NCI-H1930 (cell line): Measurements from ENCODE around the gene PPHLN1.

Experiments used
- DNase-seq, 2 experiments: peaks; one replicate each; lab custom pipeline; 2025; lab: John Stamatoyannopoulos, UW

Gene PPHLN1

DNA sequence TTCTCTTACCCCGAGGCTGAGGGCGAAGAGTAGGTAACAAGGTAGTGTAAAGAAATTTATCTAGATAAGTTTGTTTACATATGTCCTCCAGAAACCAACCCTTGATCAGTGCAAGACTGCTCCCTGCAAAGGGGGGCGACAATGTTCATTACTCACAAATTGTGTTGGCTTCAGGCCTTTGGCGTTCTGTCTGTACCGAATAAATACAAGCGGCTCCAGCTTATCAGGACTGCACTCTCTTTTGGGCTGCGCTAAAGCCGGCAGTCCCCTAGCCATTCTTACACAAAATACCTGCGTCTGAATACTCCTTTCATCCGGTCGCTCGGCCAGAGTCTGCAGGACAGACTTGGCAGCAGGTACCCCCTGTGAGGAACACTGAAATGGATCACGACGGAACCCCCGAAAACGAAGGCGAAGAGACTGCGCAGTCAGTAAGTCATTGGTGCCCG lies 116.4 kb downstream of the PPHLN1 start:
- DNase-seq: no peak

GRCh38 chr12:42442888-42443287 lies 116.9 kb downstream of the PPHLN1 start:
- DNase-seq: no peak

- DNase-seq: no peak
Observed at GRCh38 chr12:42444192-42444943, 118.4 kb downstream of the PPHLN1 start.

GRCh38 chr12:42445891-42446290 lies 119.9 kb downstream of the PPHLN1 start:
- no peak for DNase-seq

GRCh38 chr12:42446761-42447160 lies 120.8 kb downstream of the PPHLN1 start:
- DNase-seq: no peak

- no peak for DNase-seq
Observed at GRCh38 chr12:42447371-42447786, 121.4 kb downstream of the PPHLN1 start.

DNA sequence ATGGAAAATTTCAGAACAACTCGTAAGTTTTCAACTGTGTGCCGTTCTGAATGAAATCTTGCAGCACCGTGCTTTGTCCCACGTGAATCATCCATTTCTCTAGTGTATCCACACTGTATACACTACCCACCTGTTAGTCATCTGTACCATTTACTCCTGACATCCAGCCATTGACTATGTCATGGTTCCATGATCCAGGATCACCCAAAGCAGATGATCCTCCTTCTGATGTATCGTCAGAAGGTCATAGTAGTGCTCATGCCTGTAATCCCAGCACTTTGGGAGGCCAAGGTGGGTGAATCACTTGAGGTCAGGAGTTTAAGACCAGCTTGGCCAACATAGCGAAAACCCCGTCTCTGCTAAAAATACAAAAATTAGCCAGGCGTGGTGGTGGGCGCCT lies 122.9 kb downstream of the PPHLN1 start:
- no peak for DNase-seq

DNA sequence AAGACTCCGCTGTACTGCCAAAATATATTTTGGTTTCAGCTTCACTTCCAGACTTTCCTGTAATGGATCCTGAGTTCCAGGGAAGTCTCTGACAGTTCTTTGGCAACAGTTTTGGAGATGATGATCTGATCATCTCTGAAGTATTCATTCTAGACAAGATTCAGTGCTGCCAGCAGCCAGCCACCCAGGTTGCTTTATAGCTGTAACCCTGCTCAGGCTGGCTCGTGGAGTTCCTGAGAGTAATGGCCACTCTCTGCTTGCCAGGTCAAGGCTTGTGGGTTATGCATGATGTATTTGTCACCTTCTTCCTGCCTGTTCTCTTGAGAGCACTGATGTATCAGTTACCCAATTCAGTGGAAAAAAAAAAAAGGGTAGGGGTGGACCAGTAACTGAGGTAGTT lies 124.3 kb downstream of the PPHLN1 start:
- DNase-seq: no peak

- no peak for DNase-seq
Observed at GRCh38 chr12:42458575-42458974, 132.6 kb downstream of the PPHLN1 start.

DNA sequence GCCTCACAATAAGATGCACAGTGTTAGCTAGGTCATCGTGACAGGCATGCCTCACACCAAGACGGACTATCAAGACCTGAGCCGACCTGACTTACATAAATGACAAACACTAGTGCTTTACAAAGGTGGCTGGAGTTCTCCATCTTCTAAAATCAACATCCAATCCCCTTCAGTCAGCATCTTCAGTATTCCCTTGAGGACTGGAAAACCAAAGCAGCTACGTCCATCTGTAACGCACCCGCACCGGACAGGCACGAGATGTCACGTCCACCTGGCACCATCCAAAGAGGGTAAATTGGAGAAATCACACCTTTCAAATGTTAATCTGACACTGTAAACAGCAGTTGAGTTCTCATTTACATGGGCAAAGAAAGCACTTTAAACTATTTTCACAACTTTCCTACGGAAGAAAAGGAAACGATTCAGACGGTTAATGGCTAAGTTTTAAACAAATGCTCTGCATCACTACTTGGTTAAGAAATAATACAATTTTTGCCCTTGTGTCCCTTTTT lies 133.4 kb downstream of the PPHLN1 start:
- no peak for DNase-seq

GRCh38 chr12:42462486-42462885 lies 136.5 kb downstream of the PPHLN1 start:
- no peak for DNase-seq

DNA sequence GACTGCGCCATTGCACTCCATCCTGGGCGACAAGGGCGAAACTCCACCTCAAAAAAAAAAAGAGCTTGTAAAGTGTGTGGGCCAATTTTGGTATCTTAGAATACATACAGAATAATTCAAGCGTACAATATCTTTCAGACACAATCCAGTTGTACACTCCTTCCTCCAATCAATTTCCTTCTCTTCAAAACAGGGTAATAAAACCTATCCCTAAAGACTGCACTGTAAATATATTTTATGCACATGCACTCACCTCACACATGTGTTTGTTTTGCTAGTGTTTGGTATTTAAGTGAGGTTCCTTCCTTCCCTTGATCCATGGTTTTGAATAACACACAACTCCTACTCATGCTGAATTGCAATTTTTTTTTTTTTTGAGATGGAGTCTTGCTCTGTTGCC lies 137.7 kb downstream of the PPHLN1 start:
- DNase-seq: no peak

- no peak for DNase-seq
Observed at GRCh38 chr12:42468341-42468821, 142.4 kb downstream of the PPHLN1 start.

GRCh38 chr12:42468921-42469320 lies 143.0 kb downstream of the PPHLN1 start:
- DNase-seq: no peak

- no peak for DNase-seq
Observed at GRCh38 chr12:42469355-42470175, 143.6 kb downstream of the PPHLN1 start.

DNA sequence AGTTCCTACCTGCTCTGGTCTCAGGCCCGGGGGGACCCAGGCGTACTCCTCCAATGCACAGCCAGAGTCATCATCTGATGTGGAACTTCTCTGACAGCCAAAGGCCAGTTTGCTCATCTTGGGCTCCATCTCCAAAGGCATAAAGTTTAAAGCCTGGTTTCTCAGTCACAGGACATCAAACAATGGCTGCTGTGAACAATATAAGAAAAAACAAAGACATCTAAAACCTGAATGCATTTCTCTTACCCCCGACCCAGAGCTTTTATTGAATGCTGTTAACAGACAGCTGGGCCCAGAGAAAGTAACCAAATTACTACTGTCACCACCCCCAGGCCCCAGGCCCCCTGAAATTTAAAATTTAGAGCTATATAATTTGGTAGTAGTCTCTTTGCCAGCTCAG lies 146.4 kb downstream of the PPHLN1 start:
- DNase-seq: no peak

DNA sequence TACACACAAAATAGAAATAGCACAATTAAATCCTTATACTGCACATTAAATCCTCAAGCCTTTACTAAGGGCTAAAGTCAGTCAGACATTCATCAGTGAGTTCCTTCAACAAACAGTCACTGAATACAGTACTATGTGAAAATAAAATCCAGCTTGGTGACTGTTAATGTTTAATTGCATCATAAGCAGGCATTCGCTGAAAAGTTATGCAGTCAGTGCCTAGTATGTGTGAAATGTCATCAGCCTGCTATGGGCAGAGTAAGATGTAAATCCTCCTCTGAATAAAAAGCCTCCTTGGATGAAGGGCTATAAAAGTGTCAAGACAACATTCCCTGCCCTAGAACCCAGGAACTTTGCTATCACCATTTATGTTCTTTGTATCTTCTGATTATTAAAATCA lies 147.2 kb downstream of the PPHLN1 start:
- DNase-seq: no peak

GRCh38 chr12:42473561-42473960 lies 147.6 kb downstream of the PPHLN1 start:
- no peak for DNase-seq

DNA sequence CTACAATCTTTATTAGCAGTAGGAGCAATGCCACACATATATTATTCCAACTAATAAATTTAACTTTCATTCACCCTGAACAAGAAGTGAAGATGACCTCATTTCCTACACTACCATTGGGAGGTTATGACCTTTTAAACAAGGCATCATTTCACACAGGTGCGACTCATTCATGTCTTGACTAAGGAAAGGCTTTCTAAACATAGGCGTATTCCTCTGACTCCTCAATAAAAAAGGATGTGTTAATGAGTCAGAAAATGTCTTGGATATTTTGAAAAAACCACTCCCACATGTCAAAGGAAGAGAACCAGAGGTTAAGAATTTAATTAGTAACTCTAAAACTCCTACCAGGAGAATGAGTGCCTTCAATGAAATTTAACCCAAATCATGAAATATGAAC lies 148.4 kb downstream of the PPHLN1 start:
- DNase-seq: no peak

GRCh38 chr12:42475106-42475505 lies 149.1 kb downstream of the PPHLN1 start:
- DNase-seq: no peak

DNA sequence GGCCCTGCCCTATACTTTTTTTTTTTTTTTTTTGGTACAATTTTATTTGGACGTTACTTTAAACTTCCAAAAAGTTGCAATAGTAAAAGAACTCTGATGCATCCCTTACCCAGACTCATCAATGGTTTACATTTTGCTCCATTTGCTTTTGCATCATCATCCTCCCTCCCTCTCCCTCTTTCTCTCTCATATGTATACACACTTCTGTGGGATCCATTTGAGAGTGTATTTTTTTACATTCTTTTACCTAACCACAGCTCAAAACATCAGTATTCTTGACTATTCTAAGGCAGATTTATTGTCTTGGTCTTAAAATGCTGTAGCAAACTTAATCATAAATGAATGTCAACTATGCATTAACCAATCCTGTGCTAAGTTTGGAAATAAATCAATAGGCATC lies 152.0 kb downstream of the PPHLN1 start:
- DNase-seq: no peak

DNA sequence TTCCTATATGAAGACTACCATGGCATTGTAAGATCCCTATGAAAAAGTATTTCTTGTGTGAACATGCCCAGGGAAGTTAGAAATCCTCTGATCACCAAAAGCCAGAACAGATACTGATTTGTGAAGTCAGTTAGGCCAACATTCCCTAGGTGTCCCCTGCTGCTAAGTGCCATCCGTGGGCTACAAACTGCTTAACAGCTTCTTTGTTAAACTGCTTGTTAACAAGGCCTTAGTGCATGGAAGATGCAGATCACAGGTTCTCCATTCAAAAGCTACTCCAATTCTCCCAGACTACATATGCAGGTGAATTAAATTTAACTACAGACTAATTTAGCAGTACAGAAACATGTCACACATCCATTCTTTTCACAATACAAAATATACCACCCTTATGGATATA lies 155.4 kb downstream of the PPHLN1 start:
- no peak for DNase-seq
